GM12892 (cell line): ENCODE measurements around the gene AATF.
"Not testable (repeated sequence)": the region's sequence is repeated elsewhere in the genome, so short reads cannot be mapped to it uniquely, and the experiment has no call there.

ENCODE experiments used
- DNase-seq: peaks from one replicate; pipeline ENCODE4 v3.0.0; 2011; ENCODE audit not compliant: insufficient read length
- FAIRE-seq: peaks from 2 replicates; lab custom pipeline; 2011; peaks lifted over from hg19 to GRCh38; lab: Jason Lieb, UNC
- POLR2A ChIP-seq: IDR thresholded peaks from 2 replicates; pipeline ENCODE4 v1.6.1; 2011; ENCODE audit warnings: low read depth, low read length, control low read depth
- POLR2AphosphoS5 ChIP-seq: IDR thresholded peaks from 2 replicates; pipeline ENCODE4 v1.6.1; 2011; ENCODE audit warnings: low read depth, low read length, control low read depth
- TAF1 ChIP-seq: IDR thresholded peaks from 2 replicates; pipeline ENCODE4 v1.6.1; 2011; ENCODE audit warnings: low read depth, mild to moderate bottlenecking, control low read depth, low read length, borderline replicate concordance

The AATF gene

DNA sequence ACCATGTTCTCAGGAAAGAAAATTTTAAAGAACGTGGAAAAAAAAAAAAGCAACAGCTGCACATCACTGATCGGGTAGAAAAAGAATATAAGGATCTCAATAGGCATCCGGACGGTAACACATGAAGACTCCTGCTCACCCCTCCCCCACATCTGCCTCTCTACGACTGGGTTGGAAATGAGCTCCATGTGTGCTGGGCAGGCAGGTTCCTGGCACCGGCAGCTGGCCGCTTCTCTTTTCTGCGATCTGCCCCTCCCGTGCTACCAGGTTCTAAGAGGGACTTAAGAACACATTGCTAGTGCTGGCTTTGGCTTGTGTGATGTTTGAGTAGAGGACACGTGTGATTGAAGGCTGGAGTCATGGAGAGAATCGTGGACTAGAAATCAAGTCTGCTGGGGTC lies 115.5 kb downstream of the AATF start:
- no peak for FAIRE-seq
- no peak for TF ChIP-seq POLR2A
- no peak for TF ChIP-seq TAF1
- no peak for TF ChIP-seq POLR2AphosphoS5
- no peak for DNase-seq

DNA sequence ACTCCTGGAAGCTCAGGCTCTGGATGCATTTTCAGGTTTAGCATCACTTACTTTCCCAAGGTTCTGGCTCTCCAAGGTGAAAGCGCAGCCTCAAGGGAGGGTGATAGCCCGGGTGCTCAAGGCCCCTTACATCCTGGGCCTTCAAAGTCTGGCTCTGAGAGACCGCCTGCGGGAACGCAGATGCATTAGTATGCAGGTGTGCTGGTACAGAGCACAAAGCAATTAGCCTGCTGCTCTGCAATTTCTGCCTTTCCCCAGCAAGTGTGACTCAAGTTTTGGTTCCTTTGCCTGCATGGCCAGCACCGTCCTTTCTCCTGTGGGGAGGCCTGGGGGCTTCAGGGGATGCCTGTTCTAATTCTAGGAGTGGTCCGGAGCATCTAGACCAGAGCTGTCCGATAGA lies 116.2 kb downstream of the AATF start:
- DNase-seq (no peak), FAIRE-seq (no peak)
- TF ChIP-seq TAF1 (no peak), POLR2AphosphoS5 (no peak), POLR2A (no peak)

DNA sequence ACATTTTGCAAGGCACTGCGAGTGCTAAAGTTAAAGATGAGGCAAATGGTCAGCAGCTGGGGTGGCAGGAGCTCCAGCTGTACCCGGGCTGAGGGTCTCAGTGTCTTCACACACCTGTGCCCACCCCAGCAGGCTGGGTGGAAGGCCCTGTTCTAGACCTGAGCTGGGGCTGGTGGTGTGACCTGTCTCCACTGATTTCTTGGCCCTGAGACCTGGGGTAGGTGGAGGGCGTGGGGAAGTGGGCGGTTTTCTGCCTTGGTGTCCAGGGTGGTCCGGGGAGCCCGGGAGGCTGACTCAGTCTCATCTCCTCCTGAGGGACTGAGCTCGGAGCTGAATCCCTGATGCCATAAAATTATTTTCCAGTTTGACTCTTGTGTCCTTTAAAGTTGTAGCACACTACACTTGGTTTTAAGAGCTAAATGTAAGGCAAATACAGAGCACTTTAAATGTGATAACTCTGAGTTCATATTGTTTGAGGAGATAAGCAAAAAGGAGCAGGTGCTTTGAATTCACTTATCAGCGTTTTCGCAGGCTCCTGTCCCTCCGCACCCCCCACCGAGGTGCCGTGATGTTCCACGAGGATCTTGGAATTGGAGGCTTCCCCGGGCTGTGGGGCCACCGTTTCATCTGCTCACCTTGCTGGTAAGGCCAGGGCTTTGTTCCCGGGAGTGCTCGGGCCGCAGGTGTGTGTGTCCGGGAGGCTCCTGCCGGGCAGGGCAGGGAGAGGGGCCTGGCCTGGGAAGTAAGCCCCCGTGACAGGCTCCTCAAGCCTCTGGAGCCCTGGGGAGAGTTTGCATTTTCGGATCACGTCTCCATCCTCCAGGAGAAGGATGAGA lies 117.0 kb downstream of the AATF start:
- TF ChIP-seq TAF1, result no peak
- no peak for TF ChIP-seq POLR2AphosphoS5
- TF ChIP-seq POLR2A, result no peak
- no peak for DNase-seq
- FAIRE-seq, result no peak

DNA sequence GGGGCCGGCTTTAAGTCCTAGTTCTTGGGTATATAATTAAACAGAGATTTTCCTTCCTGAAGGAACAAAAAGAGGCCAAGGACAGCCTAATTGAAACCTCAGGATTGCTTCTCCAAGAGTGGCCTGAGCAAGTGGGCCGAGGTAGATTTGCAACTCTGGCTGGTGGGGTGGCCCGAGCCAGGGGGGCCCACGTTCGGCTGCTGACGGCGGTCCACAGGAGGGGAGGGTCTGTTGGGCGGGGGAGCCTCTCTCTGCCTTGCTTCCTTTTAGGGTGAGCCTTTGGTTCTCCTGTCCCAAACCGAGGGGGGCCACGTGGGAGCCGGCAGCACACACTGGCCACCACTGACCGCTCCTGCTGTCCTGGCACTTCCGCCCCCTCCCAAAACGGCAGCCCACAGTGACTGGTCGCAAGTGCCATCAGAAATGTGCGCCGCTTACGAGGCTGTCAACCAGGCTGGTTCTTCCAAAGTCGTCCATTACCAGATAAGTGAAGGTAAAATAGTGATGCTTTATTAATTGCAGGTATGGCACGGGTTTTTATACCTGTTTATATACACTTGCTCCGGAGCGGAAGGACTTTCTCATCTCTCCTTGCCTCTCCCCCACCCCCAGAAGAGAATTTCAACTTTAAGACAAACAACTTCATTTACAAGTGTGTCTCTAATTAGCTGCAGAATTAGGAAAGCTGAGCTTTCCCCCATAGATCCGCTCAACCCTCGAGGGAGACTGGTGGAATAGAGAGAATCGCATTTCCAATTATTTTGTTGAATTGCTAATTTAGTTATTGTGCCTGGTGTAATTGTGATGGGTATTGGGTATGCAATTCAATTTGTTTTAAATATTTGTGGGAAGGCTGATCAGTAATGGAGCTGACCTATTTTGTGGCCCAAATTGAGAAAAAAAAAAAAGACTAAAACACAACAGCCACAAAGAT lies 117.8 kb downstream of the AATF start:
- FAIRE-seq (no peak), DNase-seq (no peak)
- no peak for TF ChIP-seq POLR2AphosphoS5

DNA sequence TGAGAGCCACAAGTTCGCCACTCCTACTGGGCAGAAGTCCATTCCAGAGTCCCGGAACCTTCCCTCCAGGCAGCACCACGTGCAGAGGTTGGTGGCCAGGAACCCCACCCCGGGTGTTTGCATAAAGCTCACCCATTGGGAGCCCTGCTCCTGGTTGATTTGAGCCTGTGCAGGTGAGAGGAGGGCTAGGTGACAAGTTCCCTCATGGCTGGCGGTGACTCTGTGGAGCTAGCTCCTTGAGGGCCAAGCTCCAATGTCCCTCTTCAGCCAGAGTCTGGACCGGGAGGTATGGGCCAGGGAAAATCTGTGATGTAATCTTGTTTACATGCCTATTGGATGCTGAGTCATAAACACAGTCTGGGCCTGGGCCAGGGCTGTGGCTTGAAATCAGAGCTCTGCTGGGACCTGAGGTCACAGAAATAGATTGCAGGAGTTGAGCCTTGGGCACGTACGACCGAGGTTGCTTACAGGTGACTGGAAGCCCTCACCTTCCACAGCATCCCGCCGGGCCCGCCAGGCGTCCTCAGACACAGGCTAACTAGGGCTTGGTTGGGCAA lies 118.9 kb downstream of the AATF start:
- TF ChIP-seq POLR2A (no peak), TAF1 (no peak), POLR2AphosphoS5 (no peak)
- DNase-seq, result no peak
- no peak for FAIRE-seq

DNA sequence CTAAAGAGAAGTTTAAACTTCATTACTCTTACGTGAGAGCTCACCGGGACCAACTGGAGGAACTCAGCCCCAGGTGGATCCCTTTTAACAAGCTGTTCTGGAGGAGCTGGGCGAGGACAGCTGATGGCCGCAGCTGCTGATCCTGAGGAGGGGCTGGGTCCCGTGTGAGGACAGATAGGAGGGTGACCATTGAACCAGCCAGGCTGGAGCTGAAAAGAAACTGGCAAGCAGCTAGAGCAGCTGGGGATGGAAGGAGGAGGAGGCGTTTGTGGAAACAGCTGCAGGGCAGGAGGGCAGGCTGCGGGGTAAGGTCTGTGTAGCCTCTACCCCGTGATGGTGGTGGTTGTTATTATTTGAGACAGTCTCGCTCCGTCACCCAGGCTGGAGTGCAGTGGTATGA lies 119.5 kb downstream of the AATF start:
- DNase-seq (no peak), FAIRE-seq (no peak)
- no peak for TF ChIP-seq TAF1
- TF ChIP-seq POLR2A, result no peak
- no peak for TF ChIP-seq POLR2AphosphoS5

DNA sequence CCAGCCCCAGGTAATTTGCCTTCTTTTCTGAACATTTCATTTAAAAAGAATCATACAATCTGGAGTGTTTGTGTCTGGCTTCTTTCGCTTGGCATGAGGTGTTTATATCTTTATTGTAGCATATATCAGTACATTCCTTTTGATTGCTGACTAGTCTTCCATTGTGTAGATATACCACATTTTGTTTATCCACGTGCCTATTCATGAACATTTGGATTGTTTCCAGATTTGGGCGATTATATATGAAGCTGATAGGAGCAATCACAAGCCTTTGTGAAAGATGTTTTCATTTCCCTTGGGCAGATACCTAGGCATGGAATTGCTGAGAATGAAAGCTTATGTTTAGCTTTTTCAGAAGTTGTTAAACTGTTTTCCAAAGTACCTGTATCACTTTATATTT lies 120.3 kb downstream of the AATF start:
- DNase-seq (no peak), FAIRE-seq (no peak)
- TF ChIP-seq TAF1 (no peak), POLR2AphosphoS5 (no peak), POLR2A (no peak)

DNA sequence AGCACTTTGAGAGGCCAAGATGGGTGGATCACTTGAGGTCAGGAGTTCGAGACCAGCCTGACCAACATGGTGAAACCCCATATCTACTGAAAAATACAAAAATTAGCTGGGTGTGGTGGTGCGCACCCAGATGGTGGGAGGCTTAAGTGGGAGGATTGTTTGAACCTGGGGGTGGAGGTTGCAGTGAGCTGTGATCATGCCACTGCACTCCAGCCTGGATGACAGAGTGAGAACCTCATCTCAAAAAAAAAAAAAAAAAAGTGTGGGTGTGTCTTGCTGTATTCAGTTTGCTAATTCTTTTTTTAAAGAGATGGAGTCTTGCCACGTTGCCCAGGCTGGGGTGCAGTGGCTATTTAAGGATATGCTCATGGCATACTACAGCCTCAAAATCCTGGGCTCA lies 124.7 kb downstream of the AATF start:
- not testable (repeated sequence) for DNase-seq, FAIRE-seq

DNA sequence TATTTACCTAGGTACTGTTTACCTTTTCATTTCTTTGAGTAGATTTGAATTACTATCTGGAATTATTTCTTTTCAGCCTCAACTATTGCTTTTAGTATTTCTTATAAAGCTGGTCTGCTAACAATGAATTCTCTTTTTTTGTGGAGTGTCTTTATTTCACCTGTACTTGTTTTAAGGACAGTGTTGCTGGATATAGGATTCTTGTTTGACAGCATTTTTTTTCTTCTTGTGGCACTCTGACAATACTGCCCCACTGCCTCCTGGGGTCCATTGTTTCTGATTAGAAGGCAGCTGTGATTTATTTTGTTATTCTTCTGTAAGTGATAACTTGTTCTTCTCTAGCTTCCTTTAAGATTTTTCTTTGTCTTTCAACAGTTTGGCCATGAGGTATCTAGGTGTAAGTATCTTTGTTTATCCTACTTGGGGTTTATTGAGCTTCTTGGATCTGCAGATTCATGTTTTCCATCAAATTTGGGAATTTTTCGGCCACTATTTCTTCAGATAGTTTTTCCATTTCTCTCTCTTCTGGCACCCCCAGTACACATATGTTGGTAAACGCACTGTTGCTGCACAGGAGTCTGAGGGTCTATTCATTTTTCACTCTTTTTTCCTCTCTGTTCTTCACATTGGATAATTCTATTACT lies 130.4 kb downstream of the AATF start:
- FAIRE-seq, result no peak
- TF ChIP-seq TAF1, result no peak
- no peak for TF ChIP-seq POLR2AphosphoS5
- no peak for TF ChIP-seq POLR2A
- DNase-seq, result no peak

DNA sequence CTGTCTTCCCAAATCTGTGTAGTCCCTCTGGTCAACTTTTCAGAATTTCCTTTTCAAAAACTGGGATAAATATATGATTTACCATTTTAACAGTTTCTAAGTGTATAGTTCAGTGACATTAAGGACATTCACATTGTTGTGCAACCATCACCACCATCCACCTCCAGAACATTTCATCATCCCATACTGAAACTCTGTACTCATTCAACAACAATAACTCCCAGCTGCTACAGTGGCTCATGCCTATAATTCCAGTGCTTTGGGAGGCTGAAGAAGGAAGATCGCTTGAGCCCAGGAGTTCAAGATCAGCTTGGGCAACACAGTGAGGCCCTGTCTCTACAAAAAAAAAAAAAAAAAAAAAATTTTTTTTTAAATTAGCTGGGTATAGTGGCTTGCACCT lies 131.0 kb downstream of the AATF start:
- TF ChIP-seq TAF1 (no peak), POLR2A (no peak), POLR2AphosphoS5 (no peak)
- DNase-seq (no peak), FAIRE-seq (no peak)

DNA sequence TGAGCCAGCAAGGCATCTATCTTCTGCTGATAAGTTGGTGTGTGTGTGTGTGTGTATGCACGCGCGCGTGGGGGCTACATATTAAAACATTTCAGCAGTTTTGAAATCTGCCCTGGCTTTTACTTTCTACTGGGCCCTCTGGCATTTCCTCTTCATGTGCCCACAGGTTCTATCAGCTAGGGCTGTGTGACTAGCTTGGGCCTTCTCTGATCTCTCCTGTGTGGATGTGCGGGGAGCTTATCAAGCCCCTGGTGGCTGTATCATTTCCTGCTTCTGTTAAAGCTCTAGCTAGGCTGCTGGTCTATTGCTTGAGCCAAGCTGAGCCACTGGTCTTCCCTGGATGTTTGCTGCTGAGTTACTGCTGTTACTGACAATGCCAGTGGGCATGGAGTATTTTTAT lies 132.5 kb downstream of the AATF start:
- no peak for DNase-seq
- no peak for TF ChIP-seq TAF1
- no peak for TF ChIP-seq POLR2AphosphoS5
- TF ChIP-seq POLR2A, result no peak
- FAIRE-seq, result no peak

DNA sequence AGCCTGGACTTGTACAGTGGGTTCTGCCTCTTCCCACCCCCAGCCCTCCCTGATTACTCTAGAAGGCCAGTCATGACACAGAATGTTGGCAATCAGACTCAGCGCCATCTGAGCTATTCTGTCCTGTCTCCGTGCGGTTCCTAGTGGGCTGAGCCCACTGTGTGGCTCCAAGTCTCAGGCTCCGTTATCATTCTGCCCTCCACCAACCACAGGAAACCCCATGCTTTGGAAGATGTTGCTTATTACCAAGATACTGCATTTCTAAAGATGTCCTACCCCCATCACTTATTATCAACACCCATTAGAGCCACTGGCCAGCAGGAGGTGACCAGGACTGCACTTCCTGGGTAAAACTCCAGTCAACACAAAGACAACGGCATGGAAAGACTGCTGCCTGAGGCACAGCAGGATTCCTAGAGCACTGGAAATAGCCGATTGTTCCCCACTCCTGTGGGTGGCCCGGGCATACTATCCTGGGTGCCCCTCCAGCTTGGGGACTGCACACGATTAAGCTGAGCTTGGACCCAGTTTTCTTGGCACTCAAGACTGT lies 133.6 kb downstream of the AATF start:
- DNase-seq (no peak), FAIRE-seq (no peak)
- no peak for TF ChIP-seq POLR2AphosphoS5
- no peak for TF ChIP-seq POLR2A
- no peak for TF ChIP-seq TAF1
